Activated naive CD4-positive, alpha-beta T cell (primary cell): Measurements from ENCODE around the gene MRPS11.
"Not testable (repeated sequence)": the region's sequence is repeated elsewhere in the genome, so short reads cannot be mapped to it uniquely, and the experiment has no call there.

ENCODE experiments used
- DNase-seq, 4 experiments: peaks; one replicate each; lab custom pipeline; 2025; lab: John Stamatoyannopoulos, UW

Gene MRPS11

GRCh38 chr15:88489321-88489720 is 21.8 kb downstream of the MRPS11 start:
- no peak for DNase-seq

- no peak for DNase-seq
Observed at GRCh38 chr15:88490036-88490435, 22.5 kb downstream of the MRPS11 start.

GRCh38 chr15:88491158-88491557 is 23.6 kb downstream of the MRPS11 start:
- no peak for DNase-seq

GRCh38 chr15:88493844-88494243 is 26.3 kb downstream of the MRPS11 start:
- DNase-seq, result no peak

- DNase-seq, result no peak
Observed at GRCh38 chr15:88497109-88497765, 29.7 kb downstream of the MRPS11 start.

- DNase-seq, result no peak
Observed at GRCh38 chr15:88498996-88499395, 31.5 kb downstream of the MRPS11 start.

- DNase-seq, result no peak
Observed at GRCh38 chr15:88504445-88504844, 36.9 kb downstream of the MRPS11 start.

- DNase-seq, result no peak
Observed at GRCh38 chr15:88505721-88506120, 38.2 kb downstream of the MRPS11 start.

GRCh38 chr15:88506628-88507027 is 39.1 kb downstream of the MRPS11 start:
- no peak for DNase-seq

- DNase-seq, result no peak
Observed at GRCh38 chr15:88509321-88509720, 41.8 kb downstream of the MRPS11 start.

- DNase-seq, result no peak
Observed at GRCh38 chr15:88509964-88510363, 42.5 kb downstream of the MRPS11 start.

- no peak for DNase-seq
Observed at GRCh38 chr15:88511161-88511560, 43.7 kb downstream of the MRPS11 start.

- no peak for DNase-seq
Observed at GRCh38 chr15:88512078-88512477, 44.6 kb downstream of the MRPS11 start.

- DNase-seq, result no peak
Observed at GRCh38 chr15:88512601-88513000, 45.1 kb downstream of the MRPS11 start.

GRCh38 chr15:88513195-88513594 is 45.7 kb downstream of the MRPS11 start:
- DNase-seq, result no peak

GRCh38 chr15:88518903-88519302 is 51.4 kb downstream of the MRPS11 start:
- no peak for DNase-seq

GRCh38 chr15:88524094-88524493 is 56.6 kb downstream of the MRPS11 start:
- DNase-seq, result not testable (repeated sequence)

GRCh38 chr15:88525418-88525817 is 57.9 kb downstream of the MRPS11 start:
- DNase-seq, result no peak

GRCh38 chr15:88526247-88526879 is 58.9 kb downstream of the MRPS11 start:
- no peak for DNase-seq

- no peak for DNase-seq
Observed at GRCh38 chr15:88529021-88529630, 61.6 kb downstream of the MRPS11 start.
